Astrocyte (in vitro differentiated cells and primary cell): ENCODE data around the gene PLEKHM3. TPM values are rescaled to one million over a fixed set of nuclear protein-coding genes. Genes with fewer than 3 reads are reported as not detected.
A peak's percentile ranks its signal among the peaks of the same experiment; 100 is the strongest.

Source experiments
- DNase-seq: peaks from one replicate; pipeline ENCODE4 v3.0.0-alpha.2; 2010; ENCODE audit warnings: low read depth
- FAIRE-seq: peaks from 2 replicates; lab custom pipeline; 2011; peaks lifted over from hg19 to GRCh38; lab: Jason Lieb, UNC
- H2AFZ ChIP-seq: 2 replicates; pipeline ENCODE4 v1.6.0; 2012; ENCODE audit warnings: low read depth, low read length, inconsistent platforms
- H3K27ac ChIP-seq: 2 replicates; pipeline ENCODE4 v1.5.1; 2011; ENCODE audit warnings: low read depth, low read length, inconsistent platforms
- H3K27me3 ChIP-seq: 2 replicates; pipeline ENCODE4 v1.6.0; 2011; ENCODE audit warnings: low read length, inconsistent platforms; ENCODE audit not compliant: insufficient read depth
- H3K36me3 ChIP-seq: 2 replicates; pipeline ENCODE4 v1.5.1; 2011; ENCODE audit warnings: low read length, inconsistent platforms; ENCODE audit not compliant: insufficient read depth
- H3K4me1 ChIP-seq: 2 replicates; pipeline ENCODE4 v1.5.1; 2011; ENCODE audit warnings: low read length, inconsistent platforms; ENCODE audit not compliant: insufficient read depth
- H3K4me2 ChIP-seq: 2 replicates; pipeline ENCODE4 v1.6.0; 2012; ENCODE audit warnings: low read length, inconsistent platforms
- H3K4me3 ChIP-seq: 2 replicates; pipeline ENCODE4 v1.5.1; 2011; ENCODE audit warnings: low read depth, mild to moderate bottlenecking, low read length, inconsistent platforms; ENCODE audit not compliant: insufficient read depth
- H3K79me2 ChIP-seq: 2 replicates; pipeline ENCODE4 v1.6.0; 2012; ENCODE audit warnings: mild to moderate bottlenecking, low read length, inconsistent platforms; ENCODE audit not compliant: insufficient read depth
- H3K9ac ChIP-seq: 2 replicates; pipeline ENCODE4 v1.6.0; 2012; ENCODE audit warnings: mild to moderate bottlenecking, low read length, inconsistent platforms
- H3K9me3 ChIP-seq: 2 replicates; pipeline ENCODE4 v1.5.1; 2012; ENCODE audit warnings: low read depth, mild to moderate bottlenecking, low read length, inconsistent platforms; ENCODE audit not compliant: insufficient read depth
- H4K20me1 ChIP-seq: 2 replicates; pipeline ENCODE4 v1.6.0; 2012; ENCODE audit warnings: low read length, inconsistent platforms; ENCODE audit not compliant: insufficient read depth
- H3K27ac Mint-ChIP-seq: one replicate; pipeline ENCODE4 v1.8.0; 2021; ENCODE audit warnings: mild to moderate bottlenecking, mixed read lengths; ENCODE audit not compliant: unreplicated experiment
- H3K27me3 Mint-ChIP-seq: one replicate; pipeline ENCODE4 v1.8.0; 2021; ENCODE audit warnings: low read depth, mixed read lengths; ENCODE audit not compliant: unreplicated experiment
- H3K36me3 Mint-ChIP-seq: one replicate; pipeline ENCODE4 v1.8.0; 2021; ENCODE audit warnings: low read depth, mixed read lengths; ENCODE audit not compliant: unreplicated experiment
- H3K4me1 Mint-ChIP-seq: one replicate; pipeline ENCODE4 v1.8.0; 2021; ENCODE audit warnings: low read depth, mixed read lengths; ENCODE audit not compliant: unreplicated experiment
- H3K4me3 Mint-ChIP-seq: one replicate; pipeline ENCODE4 v1.8.0; 2021; ENCODE audit warnings: mild to moderate bottlenecking, moderate library complexity, mixed read lengths; ENCODE audit not compliant: unreplicated experiment
- H3K9me3 Mint-ChIP-seq: one replicate; pipeline ENCODE4 v1.8.0; 2021; ENCODE audit warnings: mild to moderate bottlenecking, mixed read lengths; ENCODE audit not compliant: unreplicated experiment
- EZH2 ChIP-seq: IDR thresholded peaks from 2 replicates; pipeline ENCODE4 v1.6.1; 2012; ENCODE audit warnings: mild to moderate bottlenecking, low read length, inconsistent platforms; ENCODE audit not compliant: insufficient read depth
- total RNA-seq: library from RNA; stranded (reverse); gene quantifications from 2 replicates; pipeline ENCODE4 v1.2.1, GENCODE V29; 2021
- TF ChIP-seq, protein P1 (sequence below): IDR thresholded peaks from 2 replicates; pipeline ENCODE4 v1.5.1; 2011; ENCODE audit warnings: low read depth, mild to moderate bottlenecking, inconsistent platforms, low read length, moderate library complexity; ENCODE audit not compliant: insufficient read depth

Gene PLEKHM3
- total RNA-seq, 1 donor from 2014 or later = 9.1 TPM

DNA sequence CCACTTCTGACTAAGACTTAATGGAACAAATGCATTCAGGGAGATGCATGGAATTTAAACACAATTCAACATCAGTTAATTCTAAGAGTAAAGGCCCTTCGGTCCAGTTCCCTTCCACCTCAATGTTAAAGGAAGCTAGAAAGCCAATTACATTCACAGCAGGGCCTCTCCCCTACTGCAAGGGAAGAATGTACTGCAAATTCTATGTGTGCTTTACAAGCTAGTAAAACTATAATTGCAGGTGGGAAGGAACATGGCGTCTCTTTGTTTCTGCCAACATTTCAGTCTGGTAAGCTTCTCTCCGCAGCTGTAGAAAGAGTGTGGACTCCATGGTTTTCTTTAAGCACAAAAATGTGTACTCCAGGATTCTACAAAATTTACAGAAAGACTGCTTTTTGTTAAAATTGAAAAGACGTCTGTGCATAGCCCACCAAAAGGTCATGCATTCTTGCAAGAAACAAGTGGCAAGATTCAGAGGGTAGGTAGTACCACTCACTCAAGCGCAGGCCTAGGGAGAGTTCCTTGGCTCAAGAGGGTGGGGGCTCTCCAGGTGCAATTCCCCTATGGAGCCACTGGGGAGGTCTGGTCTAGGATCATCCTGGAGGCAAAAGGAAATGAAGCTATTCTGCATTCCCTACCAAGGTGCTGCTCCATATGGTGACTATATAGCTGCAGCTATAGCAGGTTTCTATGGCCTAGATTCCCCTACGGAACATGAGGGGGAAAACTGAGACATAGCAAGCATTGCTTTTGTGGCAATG lies 128.6 kb downstream of the PLEKHM3 start:
- Mint-ChIP-seq H3K4me3 (no peak overlapping the region), H3K4me1 (no peaks in the 10 kb centered on the region), H3K27me3 (peaks cover 2% of the 10 kb centered on the region), H3K27ac (no peak overlapping the region), H3K9me3 (no peaks in the 10 kb centered on the region), H3K36me3 (no peaks in the 10 kb centered on the region)
- H3K4me1 ChIP-seq = peaks cover 15% of the 10 kb centered on the region
- H3K4me2 ChIP-seq = no peak overlapping the region
- H3K27ac ChIP-seq = no peak overlapping the region
- no peaks in the 10 kb centered on the region for H4K20me1 ChIP-seq
- no peak for FAIRE-seq
- DNase-seq = no peak
- H3K79me2 ChIP-seq = no peaks in the 10 kb centered on the region
- H3K9me3 ChIP-seq = no peaks in the 10 kb centered on the region
- H3K27me3 ChIP-seq = no peaks in the 10 kb centered on the region
- TF ChIP-seq, protein P1, sequence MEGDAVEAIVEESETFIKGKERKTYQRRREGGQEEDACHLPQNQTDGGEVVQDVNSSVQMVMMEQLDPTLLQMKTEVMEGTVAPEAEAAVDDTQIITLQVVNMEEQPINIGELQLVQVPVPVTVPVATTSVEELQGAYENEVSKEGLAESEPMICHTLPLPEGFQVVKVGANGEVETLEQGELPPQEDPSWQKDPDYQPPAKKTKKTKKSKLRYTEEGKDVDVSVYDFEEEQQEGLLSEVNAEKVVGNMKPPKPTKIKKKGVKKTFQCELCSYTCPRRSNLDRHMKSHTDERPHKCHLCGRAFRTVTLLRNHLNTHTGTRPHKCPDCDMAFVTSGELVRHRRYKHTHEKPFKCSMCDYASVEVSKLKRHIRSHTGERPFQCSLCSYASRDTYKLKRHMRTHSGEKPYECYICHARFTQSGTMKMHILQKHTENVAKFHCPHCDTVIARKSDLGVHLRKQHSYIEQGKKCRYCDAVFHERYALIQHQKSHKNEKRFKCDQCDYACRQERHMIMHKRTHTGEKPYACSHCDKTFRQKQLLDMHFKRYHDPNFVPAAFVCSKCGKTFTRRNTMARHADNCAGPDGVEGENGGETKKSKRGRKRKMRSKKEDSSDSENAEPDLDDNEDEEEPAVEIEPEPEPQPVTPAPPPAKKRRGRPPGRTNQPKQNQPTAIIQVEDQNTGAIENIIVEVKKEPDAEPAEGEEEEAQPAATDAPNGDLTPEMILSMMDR = peak; percentile 18
- no peak for TF ChIP-seq EZH2
- H2AFZ ChIP-seq = no peak overlapping the region
- H3K36me3 ChIP-seq = no peaks in the 10 kb centered on the region
- no peak overlapping the region for H3K4me3 ChIP-seq
- H3K9ac ChIP-seq = no peak overlapping the region

DNA sequence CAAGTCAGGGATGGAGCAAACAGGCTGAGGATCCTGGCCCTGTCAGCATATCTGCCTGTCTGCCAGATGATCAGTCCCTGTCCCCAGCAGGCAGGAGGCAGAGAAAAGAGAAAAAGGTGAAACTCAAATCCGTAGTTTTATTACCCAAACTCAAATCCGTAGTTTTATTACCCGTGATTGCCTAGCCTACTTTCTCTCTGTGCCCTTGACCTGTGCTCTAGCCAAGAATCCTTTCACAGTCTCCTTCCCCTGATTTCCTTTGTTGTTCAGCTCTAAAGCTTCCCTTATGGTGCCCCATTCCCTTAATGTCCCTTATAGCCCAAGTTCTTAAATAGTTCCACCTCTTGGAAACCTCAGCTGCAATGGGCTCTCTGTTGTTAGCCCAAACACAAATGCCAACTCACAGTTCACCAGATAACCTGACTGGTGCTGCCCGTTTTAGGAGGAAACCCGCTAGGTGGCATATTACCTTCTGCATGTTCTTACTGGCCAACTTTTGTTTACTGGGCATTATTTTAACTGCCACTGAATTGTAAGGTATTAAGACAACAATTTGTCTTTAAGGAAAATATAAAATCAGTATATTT lies 130.0 kb downstream of the PLEKHM3 start:
- H3K27me3 ChIP-seq = no peaks in the 10 kb centered on the region
- no peaks in the 10 kb centered on the region for H3K4me1 Mint-ChIP-seq
- H3K27ac Mint-ChIP-seq = no peak overlapping the region
- no peak overlapping the region for H3K4me3 ChIP-seq
- H3K4me1 ChIP-seq = peaks cover 15% of the 10 kb centered on the region
- H3K36me3 Mint-ChIP-seq = no peaks in the 10 kb centered on the region
- H3K27ac ChIP-seq = no peak overlapping the region
- H2AFZ ChIP-seq = no peak overlapping the region
- no peak overlapping the region for H3K4me3 Mint-ChIP-seq
- DNase-seq (no peak), FAIRE-seq (no peak)
- no peak overlapping the region for H3K4me2 ChIP-seq
- H3K79me2 ChIP-seq = no peaks in the 10 kb centered on the region
- no peak overlapping the region for H3K9ac ChIP-seq
- no peaks in the 10 kb centered on the region for H3K9me3 ChIP-seq
- H3K27me3 Mint-ChIP-seq = peaks cover 2% of the 10 kb centered on the region
- no peaks in the 10 kb centered on the region for H3K9me3 Mint-ChIP-seq
- no peaks in the 10 kb centered on the region for H4K20me1 ChIP-seq
- no peaks in the 10 kb centered on the region for H3K36me3 ChIP-seq
- TF ChIP-seq, protein P1 = no peak
- no peak for TF ChIP-seq EZH2
